ENCODE measurements around the gene AUTS2. TPM values are rescaled to one million over a fixed set of nuclear protein-coding genes. Genes with fewer than 3 reads are reported as not detected.

Gene AUTS2
- polyA plus RNA-seq, 1 donor (not counting 4 experiments of a cell fraction or from before 2014, with no cell fraction given): 4.7 TPM

- H3K9me1 ChIP-seq (ENCODE audit: control insufficient read depth, extremely low read depth, insufficient read depth, low read length): no peaks in the 10 kb centered on the region
- H3K27ac ChIP-seq (ENCODE audit: control insufficient read depth, insufficient read depth, low read length): no peak overlapping the region
- no peak overlapping the region for H3K4me2 ChIP-seq (ENCODE audit: control insufficient read depth, extremely low read depth, insufficient read depth, low read depth, low read length)
- no peak overlapping the region for H3K4me3 ChIP-seq (ENCODE audit: control insufficient read depth in 2 of 3, extremely low read depth in 1 of 3, insufficient read depth in 2 of 3, low read depth in 1 of 3, low read length in 3 of 3)
- H3K4me1 ChIP-seq (ENCODE audit: control insufficient read depth, extremely low read depth, insufficient read depth, low read length): peaks cover 4% of the 10 kb centered on the region
- no peaks in the 10 kb centered on the region for H3K36me3 ChIP-seq (ENCODE audit: control insufficient read depth in 2 of 2, extremely low read depth in 1 of 2, insufficient read depth in 2 of 2, low read length in 2 of 2)
- FAIRE-seq: no peak
- no peak overlapping the region for H2AFZ ChIP-seq (ENCODE audit: control insufficient read depth, low read length)
- H3K27me3 ChIP-seq (ENCODE audit: control insufficient read depth, extremely low read depth, insufficient read depth, low read length): no peaks in the 10 kb centered on the region
- TF ChIP-seq CTCF (optimal IDR thresholded peaks at IDR 0.05 in 1 of 3, IDR thresholded peaks at IDR 0.05 in 1 of 3, conservative IDR thresholded peaks at IDR 0.05 in 1 of 3; ENCODE audit: extremely low read depth in 1 of 3, insufficient read depth in 2 of 3, low read length in 3 of 3) (no peak), EZH2 (IDR thresholded peaks at IDR 0.05; ENCODE audit: low read length) (no peak)
- H3K9me3 ChIP-seq (ENCODE audit: control insufficient read depth, low read depth, low read length): no peaks in the 10 kb centered on the region
- no peaks in the 10 kb centered on the region for H3K79me2 ChIP-seq (ENCODE audit: control insufficient read depth, insufficient read depth, low read length)
- DNase-seq (ENCODE audit: low read depth, low spot score): no peak
- dilution Hi-C loops (cut with MboI; ENCODE audit: extremely low pct_ligation_motif_present, low sequenced_read_pairs): no loop called here
- no peaks in the 10 kb centered on the region for H4K20me1 ChIP-seq (ENCODE audit: control insufficient read depth, extremely low read depth, insufficient read depth, low read length)
- H3K9ac ChIP-seq (ENCODE audit: control insufficient read depth, extremely low read depth, insufficient read depth, low read length): no peak overlapping the region
These were observed 493.1 kb downstream of the AUTS2 start for GRCh38 chr7:70091362-70091761.

GRCh38 chr7:70092314-70093204 lies 494.3 kb downstream of the AUTS2 start:
- no peak for DNase-seq (ENCODE audit: low read depth, low spot score)
- dilution Hi-C loops (cut with MboI; ENCODE audit: extremely low pct_ligation_motif_present, low sequenced_read_pairs): no loop called here
- Histone ChIP-seq H2AFZ (ENCODE audit: control insufficient read depth, low read length) (no peak overlapping the region), H3K36me3 (ENCODE audit: control insufficient read depth in 2 of 2, extremely low read depth in 1 of 2, insufficient read depth in 2 of 2, low read length in 2 of 2) (no peaks in the 10 kb centered on the region), H3K9ac (ENCODE audit: control insufficient read depth, extremely low read depth, insufficient read depth, low read length) (no peak overlapping the region), H3K4me3 (ENCODE audit: control insufficient read depth in 2 of 3, extremely low read depth in 1 of 3, insufficient read depth in 2 of 3, low read depth in 1 of 3, low read length in 3 of 3) (no peak overlapping the region), H3K4me2 (ENCODE audit: control insufficient read depth, extremely low read depth, insufficient read depth, low read depth, low read length) (no peak overlapping the region), H3K27ac (ENCODE audit: control insufficient read depth, insufficient read depth, low read length) (no peak overlapping the region), H3K9me1 (ENCODE audit: control insufficient read depth, extremely low read depth, insufficient read depth, low read length) (no peaks in the 10 kb centered on the region), H3K27me3 (ENCODE audit: control insufficient read depth, extremely low read depth, insufficient read depth, low read length) (no peaks in the 10 kb centered on the region), H4K20me1 (ENCODE audit: control insufficient read depth, extremely low read depth, insufficient read depth, low read length) (no peaks in the 10 kb centered on the region), H3K9me3 (ENCODE audit: control insufficient read depth, low read depth, low read length) (no peaks in the 10 kb centered on the region), H3K79me2 (ENCODE audit: control insufficient read depth, insufficient read depth, low read length) (no peaks in the 10 kb centered on the region), H3K4me1 (ENCODE audit: control insufficient read depth, extremely low read depth, insufficient read depth, low read length) (peaks cover 4% of the 10 kb centered on the region)
- FAIRE-seq: no peak
- TF ChIP-seq EZH2 (IDR thresholded peaks at IDR 0.05; ENCODE audit: low read length): no peak
- no peak for TF ChIP-seq CTCF (optimal IDR thresholded peaks at IDR 0.05 in 1 of 3, IDR thresholded peaks at IDR 0.05 in 1 of 3, conservative IDR thresholded peaks at IDR 0.05 in 1 of 3; ENCODE audit: extremely low read depth in 1 of 3, insufficient read depth in 2 of 3, low read length in 3 of 3)
